ENCODE results near the gene SAMD4B.

- TF ChIP-seq SUZ12 (IDR thresholded peaks at IDR 0.05; ENCODE audit: extremely low read depth, insufficient read depth, insufficient read length) (no peak), YY1 (IDR thresholded peaks at IDR 0.05; ENCODE audit: insufficient read depth, insufficient read length) (no peak)
These were observed 555 bp downstream of the SAMD4B start for GRCh38 chr19:39342647-39343305.

All from NT2/D1 (cell line).